Fibroblast of skin of abdomen (primary cell): ENCODE measurements around the gene EPHB2.
A peak's percentile ranks its signal among the peaks of the same experiment; 100 is the strongest.

ENCODE experiments used
- DNase-seq: peaks from one replicate; pipeline ENCODE4 v3.0.0-alpha.2; 2013

Gene EPHB2

DNA sequence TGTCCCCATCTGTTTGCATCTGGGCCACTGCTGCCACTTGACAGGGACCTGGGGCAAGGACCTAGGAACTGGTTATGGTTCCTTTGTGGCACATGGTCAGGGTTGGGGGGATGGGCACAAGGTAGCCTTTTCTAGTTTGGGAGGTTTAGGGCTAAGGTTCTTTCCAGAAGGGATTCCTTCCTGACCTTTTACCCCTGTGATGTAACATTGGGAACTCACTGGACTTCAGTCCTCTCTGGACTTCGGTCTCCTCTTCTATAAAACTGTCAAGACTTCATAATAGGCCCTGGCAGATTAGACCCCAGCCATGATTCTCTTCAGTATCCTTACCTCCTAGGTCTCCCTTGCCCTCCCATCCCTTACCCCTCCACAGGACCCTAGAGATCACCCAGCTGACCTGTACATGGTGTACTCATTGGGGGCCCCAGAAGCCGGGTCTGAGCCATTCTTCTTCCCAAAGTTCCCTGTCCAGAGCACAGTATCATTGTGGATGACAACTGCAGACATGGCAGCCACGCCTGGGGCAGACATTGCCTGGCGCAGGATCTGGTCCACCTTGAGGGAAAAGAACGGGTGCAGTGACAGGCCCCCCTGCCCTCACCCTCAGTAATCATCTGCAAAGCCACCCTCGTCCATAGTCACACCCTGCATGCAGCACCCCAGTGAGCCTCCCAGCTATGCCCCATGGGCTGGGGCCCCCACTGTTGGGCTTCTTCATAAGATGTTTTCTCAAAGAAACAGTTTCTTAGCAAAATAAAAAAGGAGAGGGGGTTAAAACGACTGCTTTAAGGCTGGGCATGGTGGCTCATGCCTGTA is 249.1 kb downstream of the EPHB2 start:
- no peak for DNase-seq

DNA sequence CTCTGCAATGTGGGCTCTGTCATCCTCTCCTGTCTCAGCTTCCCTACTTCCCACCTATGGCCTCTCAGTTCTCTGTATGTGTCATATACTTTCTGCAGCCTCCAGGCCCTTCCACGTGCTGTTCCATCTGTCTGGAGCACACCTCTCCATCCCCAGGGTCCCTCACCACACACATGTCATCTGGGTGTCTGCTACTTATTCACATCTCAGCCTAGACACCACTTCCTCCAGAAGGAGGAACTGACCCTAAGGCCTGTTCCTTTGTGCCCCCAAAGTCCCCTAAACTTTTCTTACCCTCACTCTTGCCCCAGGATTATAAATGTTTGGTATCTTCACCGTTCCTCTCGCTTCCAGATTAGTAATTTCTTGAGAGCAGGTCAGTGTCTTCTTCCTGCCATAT is 251.9 kb downstream of the EPHB2 start:
- DNase-seq: no peak

DNA sequence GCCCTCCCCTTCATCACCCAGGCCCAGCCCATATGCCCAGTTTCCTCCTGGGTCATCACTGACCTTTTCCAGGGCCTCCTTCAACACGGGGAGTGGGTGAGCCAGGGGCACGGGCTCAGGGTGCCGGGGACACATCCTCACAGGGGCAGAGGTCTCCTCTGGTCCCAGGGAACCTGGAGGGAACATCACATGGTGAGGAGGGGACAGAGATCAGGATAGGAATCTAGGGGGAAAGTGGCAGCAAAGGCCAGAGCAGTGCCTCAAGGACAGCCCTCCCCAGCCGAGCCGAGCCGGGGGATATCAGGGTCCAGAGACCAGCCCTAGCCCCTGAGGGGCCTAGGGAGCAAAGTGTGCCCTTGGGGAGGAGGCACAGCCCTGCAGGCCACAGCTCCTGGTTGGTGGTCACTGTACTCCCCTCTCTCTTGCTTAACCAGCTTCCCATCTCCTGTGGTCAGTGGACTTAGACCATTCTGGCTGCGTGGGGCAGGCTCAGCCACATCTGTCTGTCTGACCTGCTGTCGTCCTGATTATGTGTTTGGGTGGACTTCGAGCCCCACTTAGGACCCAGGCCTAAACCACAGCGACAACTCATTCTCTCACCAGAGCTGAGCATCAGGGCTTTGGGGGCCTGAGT is 252.5 kb downstream of the EPHB2 start:
- no peak for DNase-seq

DNA sequence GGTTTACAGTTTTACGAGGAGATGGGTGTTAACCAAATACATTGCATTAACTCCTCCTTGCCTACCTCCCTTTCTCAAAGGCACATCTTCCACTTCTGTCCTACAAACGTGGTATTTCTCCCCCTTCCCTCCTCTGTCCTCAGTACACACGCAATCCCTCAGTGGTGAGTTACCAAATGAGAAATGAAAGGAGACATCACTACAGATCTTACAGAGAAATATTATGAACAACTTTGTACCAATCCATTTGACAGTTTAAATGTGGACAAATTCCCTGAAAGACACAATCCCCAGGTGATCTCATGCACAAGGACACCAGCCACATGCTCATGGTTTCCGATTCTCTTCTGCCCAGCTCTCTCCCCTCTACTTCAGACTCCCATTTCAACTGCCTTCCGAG is 255.7 kb downstream of the EPHB2 start:
- DNase-seq: no peak

DNA sequence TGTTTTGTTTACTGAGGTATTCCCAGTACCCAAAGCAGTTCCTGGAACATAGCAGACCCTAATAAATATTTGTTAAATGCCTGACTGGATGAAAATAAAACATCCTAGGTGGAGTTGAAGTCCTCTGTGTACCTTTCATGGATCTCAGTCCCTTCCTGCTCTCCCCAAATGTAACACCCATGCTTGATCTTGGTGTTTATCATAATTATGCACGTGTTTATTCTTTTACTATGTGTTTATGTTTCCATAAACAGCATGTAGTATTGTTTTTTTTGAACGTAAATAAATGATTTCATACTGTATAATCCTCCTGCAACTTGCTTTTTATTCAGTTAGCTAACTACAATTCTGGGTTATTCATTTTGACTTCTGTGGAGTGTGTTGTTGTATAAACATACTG is 257.2 kb downstream of the EPHB2 start:
- no peak for DNase-seq

DNA sequence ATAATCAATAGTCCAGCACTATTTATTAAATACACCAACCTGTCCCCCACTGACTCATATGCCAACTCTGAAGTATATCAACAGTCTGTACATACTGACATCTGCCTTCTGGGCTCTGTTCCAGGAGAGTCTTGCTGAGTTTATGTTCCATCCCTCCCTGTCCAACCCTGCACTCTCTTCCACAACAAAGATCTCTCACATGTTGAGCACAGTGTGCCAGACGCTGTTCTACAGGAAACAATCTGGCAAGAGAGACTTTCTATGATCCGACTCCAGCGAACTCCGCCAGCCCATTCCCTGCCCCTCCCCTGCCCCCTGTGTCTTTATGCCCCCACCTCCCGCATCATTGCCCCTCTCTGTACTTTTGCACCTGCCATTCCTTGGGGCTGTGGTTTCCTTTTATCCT is 258.7 kb downstream of the EPHB2 start:
- DNase-seq: peak; percentile 68

DNA sequence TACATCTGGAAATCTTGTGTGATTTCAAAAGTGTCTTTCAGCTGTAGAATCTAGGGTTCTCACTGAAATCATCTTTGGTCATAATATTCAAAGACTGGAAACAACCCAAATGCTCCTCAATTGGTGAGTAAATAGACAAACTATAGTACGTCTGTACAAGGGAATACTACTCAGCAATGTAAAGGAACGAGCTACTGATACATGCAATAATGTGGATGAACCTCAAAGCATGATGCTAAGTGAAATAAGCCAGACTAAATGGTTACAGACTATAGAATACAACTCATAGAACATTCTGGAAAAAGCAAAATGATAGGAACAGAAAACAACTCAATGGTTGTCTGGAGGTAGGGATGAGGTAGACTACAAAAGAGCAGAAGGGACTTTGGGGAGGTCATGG is 259.5 kb downstream of the EPHB2 start:
- DNase-seq: no peak
